ENCODE measurements around the gene DNAJC22. TPM values are rescaled to one million over a fixed set of nuclear protein-coding genes. Genes with fewer than 3 reads are reported as not detected.

The DNAJC22 gene
- polyA plus RNA-seq, 1 of the 3 experiments (the other 2 are of a cell fraction) = 4.5 TPM

GRCh38 chr12:49297695-49298060 lies 49.0 kb upstream of the DNAJC22 start:
- H3K79me2 ChIP-seq (ENCODE audit: insufficient read depth) = no peaks in the 10 kb centered on the region
- ChIA-PET POLR2A (no interaction called here), CTCF (interaction anchor here (14.4 to 29.6 kb wide), 2 partner anchors 39 to 53 kb away, joined by 256 to 658 read pairs; partner anchors contain the start of genes C1QL4 and DNAJC22)
- no peaks in the 10 kb centered on the region for H4K20me1 ChIP-seq (ENCODE audit: insufficient read depth)
- H3K9me2 ChIP-seq = no peaks in the 10 kb centered on the region
- H3K4me3 ChIP-seq (ENCODE audit: low read depth in 2 of 2, low read length in 1 of 2) = no peak overlapping the region
- no peak overlapping the region for H3K27ac ChIP-seq (ENCODE audit: low read depth in 2 of 2, low read length in 1 of 2)
- DNase-seq = no peak
- no peak overlapping the region for H3K4me2 ChIP-seq
- H3K27me3 ChIP-seq (ENCODE audit: insufficient read depth) = no peaks in the 10 kb centered on the region
- no peaks in the 10 kb centered on the region for H3F3A ChIP-seq (replicated peaks; ENCODE audit: insufficient read depth)
- no peak overlapping the region for H3K9ac ChIP-seq
- H3K36me3 ChIP-seq (replicated peaks in 1 of 2; ENCODE audit: control insufficient read depth in 1 of 2, insufficient read depth in 2 of 2, low read length in 1 of 2) = no peaks in the 10 kb centered on the region
- no peak overlapping the region for H2AFZ ChIP-seq (ENCODE audit: low read depth)
- 66% methylated on average over 8 of the region's 8 CpGs for WGBS (ENCODE audit: low lambda C conversion rate)
- TF ChIP-seq RXRA (IDR thresholded peaks at IDR 0.05; ENCODE audit: borderline replicate concordance, low read depth) (no peak), RFX5 (IDR thresholded peaks at IDR 0.05; ENCODE audit: low read length) (no peak), FOXJ3 (CRISPR knock-in tag; IDR thresholded peaks at IDR 0.05) (no peak), POLR2AphosphoS5 (IDR thresholded peaks at IDR 0.05; ENCODE audit: low read depth, low read length) (no peak), EZH2phosphoT487 (IDR thresholded peaks at IDR 0.05; ENCODE audit: borderline replicate concordance, low read depth) (no peak), EP300 (IDR thresholded peaks at IDR 0.05; ENCODE audit: borderline replicate concordance in 1 of 2, low read depth in 1 of 2, low read length in 1 of 2) (no peak), YY1 (IDR thresholded peaks at IDR 0.05; ENCODE audit: low read depth) (no peak), NRF1 (IDR thresholded peaks at IDR 0.05; ENCODE audit: low read depth, low read length) (no peak), ELF1 (IDR thresholded peaks at IDR 0.05) (no peak), MXI1 (IDR thresholded peaks at IDR 0.05; ENCODE audit: low read depth, low read length) (no peak), JUND (IDR thresholded peaks at IDR 0.05) (no peak), RCOR1 (IDR thresholded peaks at IDR 0.05; ENCODE audit: low read length) (no peak), TAF1 (IDR thresholded peaks at IDR 0.05; ENCODE audit: borderline replicate concordance, low read depth, low read length) (no peak), PBX3 (IDR thresholded peaks at IDR 0.05) (no peak)
- TF ChIP-seq, protein P1, sequence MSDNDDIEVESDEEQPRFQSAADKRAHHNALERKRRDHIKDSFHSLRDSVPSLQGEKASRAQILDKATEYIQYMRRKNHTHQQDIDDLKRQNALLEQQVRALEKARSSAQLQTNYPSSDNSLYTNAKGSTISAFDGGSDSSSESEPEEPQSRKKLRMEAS (IDR thresholded peaks at IDR 0.05; ENCODE audit: low read depth) = no peak
- TF ChIP-seq, protein P2, sequence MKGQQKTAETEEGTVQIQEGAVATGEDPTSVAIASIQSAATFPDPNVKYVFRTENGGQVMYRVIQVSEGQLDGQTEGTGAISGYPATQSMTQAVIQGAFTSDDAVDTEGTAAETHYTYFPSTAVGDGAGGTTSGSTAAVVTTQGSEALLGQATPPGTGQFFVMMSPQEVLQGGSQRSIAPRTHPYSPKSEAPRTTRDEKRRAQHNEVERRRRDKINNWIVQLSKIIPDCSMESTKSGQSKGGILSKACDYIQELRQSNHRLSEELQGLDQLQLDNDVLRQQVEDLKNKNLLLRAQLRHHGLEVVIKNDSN (IDR thresholded peaks at IDR 0.05; ENCODE audit: borderline replicate concordance, low read depth) = no peak
- TF ChIP-seq, protein P3, sequence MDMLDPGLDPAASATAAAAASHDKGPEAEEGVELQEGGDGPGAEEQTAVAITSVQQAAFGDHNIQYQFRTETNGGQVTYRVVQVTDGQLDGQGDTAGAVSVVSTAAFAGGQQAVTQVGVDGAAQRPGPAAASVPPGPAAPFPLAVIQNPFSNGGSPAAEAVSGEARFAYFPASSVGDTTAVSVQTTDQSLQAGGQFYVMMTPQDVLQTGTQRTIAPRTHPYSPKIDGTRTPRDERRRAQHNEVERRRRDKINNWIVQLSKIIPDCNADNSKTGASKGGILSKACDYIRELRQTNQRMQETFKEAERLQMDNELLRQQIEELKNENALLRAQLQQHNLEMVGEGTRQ (IDR thresholded peaks at IDR 0.05; ENCODE audit: borderline replicate concordance, low read depth, low read length) = no peak
- H3K9me3 ChIP-seq = no peaks in the 10 kb centered on the region
- H3K4me1 ChIP-seq (ENCODE audit: control insufficient read depth in 1 of 2, insufficient read depth in 2 of 2, low read depth in 1 of 2, low read length in 1 of 2) = peaks cover 7 to 26% of the 10 kb centered on the region in 2 experiments; a peak in 3 of 4 replicates

Data from SK-N-SH (cell line).